ENCODE results near the gene CCT5. TPM values are rescaled to one million over a fixed set of nuclear protein-coding genes. Genes with fewer than 3 reads are reported as not detected.
"Not testable (repeated sequence)": the region's sequence is repeated elsewhere in the genome, so short reads cannot be mapped to it uniquely, and the experiment has no call there.

Gene CCT5
- total and polyA plus RNA-seq, 2 donors = 148 to 173 TPM

DNA sequence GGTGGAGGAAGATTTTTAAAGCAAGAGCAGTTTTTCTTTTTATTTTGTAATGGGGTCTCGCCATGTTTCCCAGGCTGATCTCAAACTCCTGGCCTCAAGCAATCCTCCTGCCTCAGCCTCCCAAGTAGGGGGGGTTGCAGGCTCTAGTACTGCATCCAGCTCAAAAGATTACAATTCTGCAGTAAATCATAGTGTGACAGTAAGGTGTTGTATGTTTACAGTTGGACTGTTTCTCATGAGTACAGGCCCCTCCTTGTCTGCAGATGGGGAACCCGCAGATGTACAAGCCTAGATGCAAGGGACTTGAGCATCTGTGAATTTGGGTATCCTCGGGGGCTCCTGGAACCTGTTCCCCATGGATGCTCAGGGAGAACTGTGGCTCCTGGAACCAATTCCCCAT is 3.3 kb downstream of the CCT5 start:
- H3K27ac ChIP-seq (ENCODE audit: low read depth) = no peak overlapping the region
- no peaks in the 10 kb centered on the region for H3K36me3 ChIP-seq (ENCODE audit: insufficient read depth)
- no peak overlapping the region for H3K4me3 ChIP-seq (ENCODE audit: low read depth, low read length)
- no peak for DNase-seq (ENCODE audit: extremely low spot score)
- peaks cover 1% of the 10 kb centered on the region for H3K4me1 ChIP-seq (ENCODE audit: insufficient read depth)
- WGBS = 93% methylated on average over 3 of the region's 3 CpGs

DNA sequence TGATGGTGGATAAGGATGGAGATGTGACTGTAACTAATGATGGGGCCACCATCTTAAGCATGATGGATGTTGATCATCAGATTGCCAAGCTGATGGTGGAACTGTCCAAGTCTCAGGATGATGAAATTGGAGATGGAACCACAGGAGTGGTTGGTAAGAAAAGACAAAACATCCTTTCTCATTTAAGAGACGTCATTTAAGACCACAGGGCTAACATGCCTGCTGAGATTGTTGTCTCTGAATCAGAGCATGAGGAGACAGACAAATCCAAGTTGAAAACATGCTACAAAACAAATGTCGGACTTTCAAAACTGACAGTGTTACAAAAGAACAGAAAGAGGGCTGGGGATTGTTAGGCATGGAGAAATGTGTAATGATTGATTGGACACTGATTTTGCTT is 4.6 kb downstream of the CCT5 start:
- peaks cover 1% of the 10 kb centered on the region for H3K4me1 ChIP-seq (ENCODE audit: insufficient read depth)
- DNase-seq (ENCODE audit: extremely low spot score) = no peak
- no peaks in the 10 kb centered on the region for H3K36me3 ChIP-seq (ENCODE audit: insufficient read depth)
- H3K4me3 ChIP-seq (ENCODE audit: low read depth, low read length) = no peak overlapping the region
- no peak overlapping the region for H3K27ac ChIP-seq (ENCODE audit: low read depth)
- WGBS = 47% methylated on average over 2 of the region's 2 CpGs

DNA sequence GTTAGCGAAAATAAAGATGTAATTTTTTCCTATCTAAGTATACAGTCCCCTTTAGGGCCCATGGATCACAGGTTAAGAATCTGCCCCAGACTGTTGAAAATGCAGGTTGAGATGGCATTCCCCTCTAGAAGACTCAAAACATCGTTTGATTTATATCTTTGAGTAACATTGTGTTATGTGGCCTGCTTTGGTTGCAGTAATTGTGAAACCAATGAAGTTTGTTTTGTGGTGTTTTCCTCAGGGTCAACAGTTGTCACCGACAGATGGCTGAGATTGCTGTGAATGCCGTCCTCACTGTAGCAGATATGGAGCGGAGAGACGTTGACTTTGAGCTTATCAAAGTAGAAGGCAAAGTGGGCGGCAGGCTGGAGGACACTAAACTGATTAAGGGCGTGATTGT is 7.8 kb downstream of the CCT5 start:
- DNase-seq (ENCODE audit: extremely low spot score) = no peak
- H3K27ac ChIP-seq (ENCODE audit: low read depth) = no peak overlapping the region
- no peak overlapping the region for H3K4me3 ChIP-seq (ENCODE audit: low read depth, low read length)
- no peaks in the 10 kb centered on the region for H3K4me1 ChIP-seq (ENCODE audit: insufficient read depth)
- 85% methylated on average over 8 of the region's 8 CpGs for WGBS
- H3K36me3 ChIP-seq (ENCODE audit: insufficient read depth) = no peaks in the 10 kb centered on the region

- 94% methylated on average over 5 of the region's 5 CpGs for WGBS
- Histone ChIP-seq H3K4me1 (ENCODE audit: insufficient read depth) (no peaks in the 10 kb centered on the region), H3K36me3 (ENCODE audit: insufficient read depth) (no peaks in the 10 kb centered on the region), H3K27ac (ENCODE audit: low read depth) (no peak overlapping the region), H3K4me3 (ENCODE audit: low read depth, low read length) (no peak overlapping the region)
- no peak for DNase-seq (ENCODE audit: extremely low spot score)
Measured at GRCh38 chr5:10259899-10260298, 9.8 kb downstream of the CCT5 start.

- 84% methylated on average over 9 of the region's 9 CpGs for WGBS
- H3K4me1 ChIP-seq (ENCODE audit: insufficient read depth) = no peaks in the 10 kb centered on the region
- no peak overlapping the region for H3K4me3 ChIP-seq (ENCODE audit: low read depth, low read length)
- DNase-seq (ENCODE audit: extremely low spot score) = no peak
- H3K36me3 ChIP-seq (ENCODE audit: insufficient read depth) = no peaks in the 10 kb centered on the region
- no peak overlapping the region for H3K27ac ChIP-seq (ENCODE audit: low read depth)
Measured at GRCh38 chr5:10261065-10261464, 11.0 kb downstream of the CCT5 start.

GRCh38 chr5:10262121-10262774 is 12.2 kb downstream of the CCT5 start:
- 62% methylated on average over 18 of the region's 18 CpGs for WGBS

DNA sequence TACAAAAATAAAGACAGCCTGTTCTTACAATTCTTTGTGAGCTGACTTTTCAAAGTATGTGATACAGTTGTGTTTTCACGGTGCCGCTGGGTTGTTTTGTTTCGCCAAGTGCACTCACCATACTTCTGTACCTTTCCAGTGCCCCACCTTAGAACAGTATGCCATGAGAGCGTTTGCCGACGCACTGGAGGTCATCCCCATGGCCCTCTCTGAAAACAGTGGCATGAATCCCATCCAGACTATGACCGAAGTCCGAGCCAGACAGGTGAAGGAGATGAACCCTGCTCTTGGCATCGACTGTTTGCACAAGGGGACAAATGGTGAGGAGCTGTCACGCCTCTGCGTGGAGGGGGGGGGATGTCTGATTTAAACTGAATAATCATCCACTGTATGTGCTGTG is 12.9 kb downstream of the CCT5 start:
- DNase-seq (ENCODE audit: extremely low spot score) = no peak
- 95% methylated on average over 11 of the region's 11 CpGs for WGBS
- no peaks in the 10 kb centered on the region for H3K4me1 ChIP-seq (ENCODE audit: insufficient read depth)
- H3K27ac ChIP-seq (ENCODE audit: low read depth) = no peak overlapping the region
- no peak overlapping the region for H3K4me3 ChIP-seq (ENCODE audit: low read depth, low read length)
- no peaks in the 10 kb centered on the region for H3K36me3 ChIP-seq (ENCODE audit: insufficient read depth)

More at GRCh38 chr5:10262121-10262774, 12.2 kb downstream of the CCT5 start:
- Histone ChIP-seq H3K4me1 (ENCODE audit: insufficient read depth) (no peaks in the 10 kb centered on the region), H3K36me3 (ENCODE audit: insufficient read depth) (no peaks in the 10 kb centered on the region), H3K27ac (ENCODE audit: low read depth) (no peak overlapping the region), H3K4me3 (ENCODE audit: low read depth, low read length) (no peak overlapping the region)
- DNase-seq (ENCODE audit: extremely low spot score) = no peak

- WGBS = 63% methylated on average over 3 of the region's 3 CpGs
- DNase-seq (ENCODE audit: extremely low spot score) = no peak
- no peak overlapping the region for H3K27ac ChIP-seq (ENCODE audit: low read depth)
- no peak overlapping the region for H3K4me3 ChIP-seq (ENCODE audit: low read depth, low read length)
- H3K4me1 ChIP-seq (ENCODE audit: insufficient read depth) = no peaks in the 10 kb centered on the region
- no peaks in the 10 kb centered on the region for H3K36me3 ChIP-seq (ENCODE audit: insufficient read depth)
Measured at GRCh38 chr5:10264604-10265003, 14.5 kb downstream of the CCT5 start.

DNA sequence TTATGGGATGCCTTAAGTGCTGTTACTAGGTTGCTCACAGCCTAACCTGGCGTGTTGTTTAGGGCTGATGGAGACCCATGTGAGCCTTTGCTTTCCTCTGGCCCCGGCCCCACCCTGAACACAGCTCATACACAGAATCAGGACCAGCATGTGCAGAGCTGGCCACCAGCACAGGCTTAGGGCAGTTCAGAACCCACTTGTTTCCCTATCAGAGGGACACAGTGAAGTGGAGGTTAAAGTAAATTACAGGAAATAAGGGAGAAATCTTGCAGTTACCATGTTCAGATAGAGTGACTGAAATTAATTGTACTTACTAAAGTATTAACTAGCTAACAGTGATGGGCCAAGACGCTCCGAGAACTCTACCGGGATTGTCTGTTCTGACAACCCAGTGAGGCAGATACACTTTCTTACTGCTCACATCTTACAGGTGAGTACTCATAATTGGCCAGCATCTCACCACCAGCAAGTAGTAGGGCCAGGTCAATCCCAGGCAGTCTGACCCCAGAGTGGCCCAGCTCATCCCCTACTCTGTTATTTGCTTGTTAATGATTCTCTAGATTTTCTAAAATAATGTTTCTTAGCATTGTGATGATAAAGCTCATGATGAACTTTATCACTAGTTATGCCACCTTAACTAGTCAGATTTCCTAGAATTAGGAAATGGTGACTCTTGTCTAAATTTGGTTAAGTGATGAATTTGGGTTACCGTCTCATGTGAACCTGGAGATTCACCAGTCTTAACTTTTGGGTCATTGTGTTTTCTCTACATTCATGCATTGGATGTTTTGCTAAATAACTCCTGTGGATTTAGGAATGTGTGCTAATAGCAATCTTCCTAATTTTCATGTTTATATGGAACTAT is 15.4 kb downstream of the CCT5 start:
- Histone ChIP-seq H3K27ac (ENCODE audit: low read depth) (no peak overlapping the region), H3K4me3 (ENCODE audit: low read depth, low read length) (no peak overlapping the region), H3K4me1 (ENCODE audit: insufficient read depth) (no peaks in the 10 kb centered on the region), H3K36me3 (ENCODE audit: insufficient read depth) (no peaks in the 10 kb centered on the region)
- no peak for DNase-seq (ENCODE audit: extremely low spot score)
- 70% methylated on average over 6 of the region's 6 CpGs for WGBS

DNA sequence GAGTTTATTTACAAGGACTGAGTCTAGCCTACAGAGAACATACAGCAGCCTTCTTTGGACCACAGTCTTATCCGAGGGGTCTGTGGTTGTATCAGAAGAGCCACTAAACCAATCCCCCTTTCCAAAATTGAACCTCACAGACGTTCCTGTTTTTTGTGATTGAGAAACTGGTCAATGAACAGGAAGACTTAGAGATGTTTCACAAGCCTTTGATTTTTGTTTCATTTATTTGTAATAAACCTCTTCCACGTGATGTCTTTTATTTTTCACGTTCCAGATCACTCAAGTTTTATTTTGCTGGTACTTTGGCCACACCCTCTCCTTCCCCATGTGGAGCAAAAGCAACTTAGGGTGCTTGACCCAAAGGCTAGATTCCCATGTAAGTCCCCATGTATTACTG is 16.1 kb downstream of the CCT5 start:
- no peak for DNase-seq (ENCODE audit: extremely low spot score)
- H3K27ac ChIP-seq (ENCODE audit: low read depth) = no peak overlapping the region
- no peaks in the 10 kb centered on the region for H3K4me1 ChIP-seq (ENCODE audit: insufficient read depth)
- 68% methylated on average over 4 of the region's 4 CpGs for WGBS
- no peak overlapping the region for H3K4me3 ChIP-seq (ENCODE audit: low read depth, low read length)
- H3K36me3 ChIP-seq (ENCODE audit: insufficient read depth) = no peaks in the 10 kb centered on the region

DNA sequence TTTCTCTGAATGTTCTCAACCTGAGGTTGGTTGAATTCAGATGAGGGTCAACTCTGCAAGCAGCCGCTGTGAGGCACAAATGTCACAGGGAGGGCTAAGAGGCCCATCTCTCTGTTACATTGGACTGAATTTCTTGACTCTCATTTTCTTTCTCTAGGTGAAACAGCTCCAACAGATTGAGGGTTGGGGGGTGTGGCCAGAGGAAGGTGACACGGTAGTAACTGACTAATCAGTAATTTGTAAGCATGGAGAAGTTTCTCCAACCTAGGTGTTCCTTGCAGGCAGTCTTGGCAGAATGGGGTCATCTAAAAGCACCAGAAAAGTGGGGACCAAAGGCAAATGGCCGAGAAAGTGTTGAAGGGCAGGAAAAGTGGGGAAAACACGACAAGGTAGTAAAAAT is 16.8 kb downstream of the CCT5 start:
- 84% methylated on average over 4 of the region's 4 CpGs for WGBS
- Histone ChIP-seq H3K4me3 (ENCODE audit: low read depth, low read length) (no peak overlapping the region), H3K27ac (ENCODE audit: low read depth) (no peak overlapping the region)

DNA sequence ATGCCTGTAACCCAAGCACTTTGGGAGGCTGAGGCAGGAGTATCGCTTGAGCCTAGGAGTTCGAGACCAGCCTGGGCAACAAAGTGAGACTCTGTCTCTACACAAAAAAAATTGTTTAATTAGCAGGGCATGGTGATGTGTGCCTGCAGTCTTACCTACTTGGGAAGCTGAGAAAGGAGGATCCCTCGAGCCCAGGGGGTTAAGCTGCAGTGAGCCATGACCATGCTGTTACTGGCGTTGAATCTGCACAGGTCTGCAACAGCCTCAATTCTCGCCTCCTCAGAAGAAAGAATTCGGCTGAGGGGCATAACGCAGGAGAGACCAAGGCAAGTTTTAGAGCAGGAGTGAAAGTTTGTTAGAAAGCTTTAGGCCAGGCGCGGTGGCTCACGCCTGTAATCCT is 18.0 kb downstream of the CCT5 start:
- Histone ChIP-seq H3K4me3 (ENCODE audit: low read depth, low read length) (no peak overlapping the region), H3K4me1 (ENCODE audit: insufficient read depth) (no peaks in the 10 kb centered on the region), H3K36me3 (ENCODE audit: insufficient read depth) (no peaks in the 10 kb centered on the region), H3K27ac (ENCODE audit: low read depth) (no peak overlapping the region)
- no peak for DNase-seq (ENCODE audit: extremely low spot score)
- WGBS = 96% methylated on average over 10 of the region's 10 CpGs

More for the DNA sequence above, 16.8 kb downstream of the CCT5 start:
- Histone ChIP-seq H3K36me3 (ENCODE audit: insufficient read depth) (no peaks in the 10 kb centered on the region), H3K4me1 (ENCODE audit: insufficient read depth) (no peaks in the 10 kb centered on the region)
- DNase-seq (ENCODE audit: extremely low spot score) = no peak

DNA sequence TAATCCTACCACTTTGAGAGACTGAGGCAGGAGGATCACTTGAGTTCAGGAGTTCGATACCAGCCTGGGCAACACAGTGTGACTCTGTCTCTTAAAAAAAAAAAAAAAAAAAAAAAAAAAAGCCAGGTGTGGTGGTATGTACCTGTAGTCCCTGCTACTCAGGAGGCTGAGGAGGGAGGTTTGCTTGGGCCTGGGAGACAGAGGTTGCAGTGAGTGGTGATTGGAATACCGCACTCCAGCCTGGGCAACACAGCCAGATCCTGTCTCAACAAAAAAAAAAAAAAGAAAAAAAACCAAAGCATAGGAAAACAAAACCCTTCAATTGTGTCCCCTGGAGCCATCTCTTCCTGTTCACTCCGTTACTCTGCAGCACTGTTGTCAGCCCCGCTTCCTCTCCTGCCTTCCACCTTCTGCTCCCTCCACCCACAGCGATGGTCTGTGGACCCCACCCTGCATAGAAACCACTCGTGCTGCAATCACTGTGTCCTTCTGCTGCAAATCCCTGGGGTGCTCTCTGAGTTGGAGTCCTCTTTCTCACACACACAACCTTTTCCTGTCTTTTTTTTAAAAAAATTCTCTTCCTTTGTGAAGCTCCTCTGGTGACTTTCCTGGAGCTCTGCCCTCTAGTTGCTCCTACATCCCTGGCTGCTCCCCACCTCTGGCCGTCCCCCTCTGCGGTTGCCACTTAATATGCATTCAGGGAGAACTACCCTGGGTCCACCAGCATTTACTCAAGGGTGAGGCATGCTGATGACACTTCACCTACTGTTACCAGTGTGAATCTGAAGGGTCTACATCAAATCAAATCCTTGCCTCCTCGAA is 22.2 kb downstream of the CCT5 start:
- no peak overlapping the region for H3K27ac ChIP-seq (ENCODE audit: low read depth)
- no peaks in the 10 kb centered on the region for H3K36me3 ChIP-seq (ENCODE audit: insufficient read depth)
- 86% methylated on average over 9 of the region's 9 CpGs for WGBS
- DNase-seq (ENCODE audit: extremely low spot score) = no peak
- no peaks in the 10 kb centered on the region for H3K4me1 ChIP-seq (ENCODE audit: insufficient read depth)
- H3K4me3 ChIP-seq (ENCODE audit: low read depth, low read length) = no peak overlapping the region

GRCh38 chr5:10272875-10273209 is 22.8 kb downstream of the CCT5 start:
- 68% methylated on average over 6 of the region's 6 CpGs for WGBS
- DNase-seq (ENCODE audit: extremely low spot score); H3K4me1 ChIP-seq (ENCODE audit: insufficient read depth): not testable (repeated sequence)

More at GRCh38 chr5:10272875-10273209, 22.8 kb downstream of the CCT5 start:
- H3K27ac ChIP-seq (ENCODE audit: low read depth); H3K36me3 ChIP-seq (ENCODE audit: insufficient read depth); H3K4me3 ChIP-seq (ENCODE audit: low read depth, low read length): not testable (repeated sequence)

Data from urinary bladder (tissue), 4 donors.